ENCODE results near the gene ABCC4.
A peak's percentile ranks its signal among the peaks of the same experiment; 100 is the strongest.
"Not testable (repeated sequence)": the region's sequence is repeated elsewhere in the genome, so short reads cannot be mapped to it uniquely, and the experiment has no call there.

Gene ABCC4

DNA sequence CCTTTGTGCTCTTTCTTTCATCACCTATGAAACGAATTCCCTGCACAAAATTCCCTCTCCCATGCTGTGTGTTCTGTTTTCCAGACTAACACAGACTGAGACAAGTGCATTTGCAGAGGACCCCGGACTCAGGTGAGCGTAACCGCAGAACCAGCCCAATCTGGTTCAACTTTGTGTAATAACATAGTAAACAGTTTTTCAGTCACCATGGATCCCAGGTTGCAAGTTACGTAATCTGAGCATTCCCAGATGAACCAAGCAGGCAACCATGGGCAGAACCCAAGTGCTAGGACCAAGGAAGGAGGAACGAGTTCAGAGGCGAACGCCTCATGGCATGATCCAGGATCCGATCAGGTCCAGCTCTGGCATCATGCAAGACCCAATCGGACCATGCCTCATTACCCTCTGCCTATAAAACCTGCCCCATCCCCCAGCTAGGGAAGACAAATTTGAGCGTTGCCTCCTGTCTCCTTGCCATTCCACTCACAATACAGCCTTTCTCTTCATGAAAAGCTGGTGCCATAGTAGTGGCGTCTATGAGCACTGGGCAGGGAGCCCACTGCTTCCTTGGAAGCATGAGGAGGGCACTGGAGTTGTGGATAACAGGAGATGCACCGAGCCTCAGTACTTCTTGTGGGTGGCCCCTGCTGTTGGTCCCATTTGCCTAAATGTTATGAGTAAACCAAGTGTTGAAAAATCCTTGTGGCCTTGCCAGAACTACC lies 107.6 kb downstream of the ABCC4 start:
- no peak for DNase-seq

DNA sequence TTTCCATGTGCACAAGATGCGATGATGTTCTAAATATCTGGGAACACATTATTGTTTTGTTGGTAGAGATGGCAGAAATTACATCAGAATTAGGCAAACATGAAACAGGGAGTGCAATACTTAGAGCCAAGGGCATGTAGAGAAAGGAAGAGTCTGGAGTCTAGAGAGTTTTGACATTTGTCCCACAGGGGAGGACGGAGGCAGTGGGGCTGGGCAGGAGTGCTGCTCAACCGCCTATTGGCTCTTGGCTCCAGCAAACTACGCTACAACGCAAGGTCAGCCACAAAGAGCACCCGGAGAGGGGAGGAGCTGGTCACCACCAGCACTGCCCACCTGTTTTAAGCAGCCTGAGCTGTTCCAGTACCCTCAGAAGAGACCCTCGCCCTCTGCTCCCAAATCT lies 108.3 kb downstream of the ABCC4 start:
- DNase-seq = no peak

DNA sequence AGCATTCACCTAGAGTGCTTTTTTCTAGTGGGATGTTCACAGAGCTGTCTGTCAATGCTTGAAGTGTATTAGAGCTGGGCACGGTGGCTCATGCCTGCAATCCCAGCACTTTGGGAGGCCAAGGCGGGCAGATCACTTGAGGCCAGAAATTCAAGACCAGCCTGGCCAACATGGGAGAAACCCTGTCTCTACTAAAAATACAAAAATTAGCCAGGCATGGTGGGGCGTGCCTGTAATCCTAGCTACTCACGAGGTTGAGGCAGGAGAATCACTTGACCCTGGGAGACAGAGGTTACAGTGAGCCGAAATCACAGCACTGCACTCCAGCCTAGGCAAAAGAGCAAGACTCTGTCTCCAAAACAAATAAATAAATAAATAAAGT lies 108.7 kb downstream of the ABCC4 start:
- not testable (repeated sequence) for DNase-seq

DNA sequence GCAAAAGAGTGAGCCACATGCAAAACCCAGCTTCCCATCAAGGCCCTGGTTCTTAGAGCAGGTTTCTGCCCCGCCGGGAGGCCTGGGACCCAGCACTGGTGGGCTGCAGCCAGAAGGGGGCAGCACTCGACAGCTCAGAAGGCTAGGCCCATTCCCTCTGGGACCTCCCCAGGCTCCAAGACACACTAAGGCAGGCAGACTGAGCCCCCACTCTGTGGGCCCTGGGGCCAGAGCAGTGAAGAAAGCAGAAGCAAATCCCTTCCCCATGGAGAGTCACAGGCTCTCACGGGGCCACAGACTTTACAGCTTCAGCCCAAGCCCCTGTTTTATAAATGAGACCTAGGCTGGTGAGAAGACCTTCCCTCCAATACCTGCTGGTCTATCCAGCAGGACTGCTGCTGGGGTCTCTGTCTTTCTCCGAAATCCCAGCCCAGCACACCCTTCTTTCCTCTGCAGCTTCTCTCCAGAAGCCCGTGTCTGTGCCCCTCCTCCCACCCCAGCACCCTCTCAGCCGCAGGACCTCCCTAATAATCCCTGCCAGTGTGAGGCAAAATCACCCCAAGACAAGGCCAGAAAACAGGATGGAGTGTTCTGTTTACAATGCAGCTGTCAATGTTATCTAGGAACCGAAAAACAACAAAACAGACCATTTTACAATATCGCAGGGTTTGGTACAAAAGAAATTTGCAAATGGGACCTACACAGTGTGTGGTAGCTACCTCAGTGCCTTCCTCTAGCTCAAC lies 109.3 kb downstream of the ABCC4 start:
- peak; percentile 23 for DNase-seq

DNA sequence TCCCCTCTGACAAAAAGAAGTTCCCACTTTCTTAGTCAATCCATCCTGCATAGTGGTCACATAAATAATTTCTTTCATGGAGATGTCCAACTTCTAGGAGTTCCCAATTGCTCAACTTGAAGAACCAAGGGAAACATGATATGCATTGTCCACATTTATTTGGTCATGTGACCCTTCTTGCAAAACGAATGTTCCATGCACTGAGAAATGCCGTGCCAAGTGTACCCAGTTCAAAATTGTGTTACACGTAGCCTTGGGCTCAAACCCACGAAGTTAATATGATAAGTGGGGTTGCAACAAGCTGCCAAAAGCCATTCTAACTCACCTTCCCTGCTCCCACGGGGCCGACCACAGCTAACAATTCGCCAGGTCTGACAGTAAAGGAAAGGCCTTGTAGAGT lies 113.1 kb downstream of the ABCC4 start:
- DNase-seq = no peak

DNA sequence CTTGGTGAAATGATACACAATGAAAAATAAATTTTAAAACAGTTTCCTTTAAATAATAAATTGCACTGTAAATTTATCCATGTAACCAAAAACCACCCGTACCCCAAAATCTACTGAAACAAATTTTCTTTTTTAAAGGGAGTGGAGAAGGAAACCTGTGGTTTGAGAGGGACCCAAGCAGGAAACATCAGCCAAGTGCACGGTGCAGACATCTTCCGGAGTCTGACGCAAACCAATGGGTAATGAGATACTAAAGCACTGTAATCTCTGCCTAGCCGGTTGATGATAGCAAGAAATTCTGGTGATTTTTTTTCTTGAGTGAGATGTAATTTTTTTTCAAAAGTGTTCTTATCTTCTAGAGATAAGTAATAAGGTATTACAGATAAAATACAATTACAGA lies 115.4 kb downstream of the ABCC4 start:
- peak; percentile 69 for DNase-seq

DNA sequence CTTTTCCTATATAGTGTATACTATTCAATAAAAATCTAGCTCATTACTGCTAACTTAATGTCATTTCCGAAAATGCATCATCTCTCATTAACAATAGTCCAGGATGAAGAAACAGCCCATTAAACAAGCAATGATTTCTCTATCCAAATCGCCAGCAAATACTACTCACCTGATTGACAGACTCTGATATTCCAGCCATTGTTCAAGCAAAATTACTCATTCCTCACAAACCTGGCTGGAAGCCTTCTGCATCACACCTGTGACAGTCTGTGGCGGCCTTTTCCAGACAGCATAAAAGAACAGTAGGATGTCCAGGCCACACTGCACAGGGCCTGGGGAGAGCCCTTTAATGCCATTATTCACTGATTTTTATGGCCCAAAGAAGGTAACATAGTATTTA lies 115.9 kb downstream of the ABCC4 start:
- no peak for DNase-seq

DNA sequence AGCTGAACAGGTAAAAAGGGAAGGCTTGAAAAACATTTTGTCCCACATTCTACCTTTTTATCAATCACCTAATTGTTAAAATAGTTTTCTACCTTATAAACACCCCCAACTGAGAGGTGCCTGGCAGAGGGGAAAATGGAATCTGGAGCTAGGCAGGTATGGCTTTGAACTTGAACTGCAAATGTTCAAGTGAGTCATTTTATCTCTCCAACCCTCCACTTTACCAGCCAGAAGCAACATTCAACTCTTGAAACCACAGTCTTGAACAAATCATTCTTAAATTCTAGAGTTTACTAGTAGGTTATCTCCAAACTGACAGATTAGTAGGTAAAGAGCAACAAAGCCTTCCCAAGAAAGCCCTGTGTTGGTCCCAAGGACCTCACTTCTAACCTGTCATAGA lies 116.9 kb downstream of the ABCC4 start:
- no peak for DNase-seq

DNA sequence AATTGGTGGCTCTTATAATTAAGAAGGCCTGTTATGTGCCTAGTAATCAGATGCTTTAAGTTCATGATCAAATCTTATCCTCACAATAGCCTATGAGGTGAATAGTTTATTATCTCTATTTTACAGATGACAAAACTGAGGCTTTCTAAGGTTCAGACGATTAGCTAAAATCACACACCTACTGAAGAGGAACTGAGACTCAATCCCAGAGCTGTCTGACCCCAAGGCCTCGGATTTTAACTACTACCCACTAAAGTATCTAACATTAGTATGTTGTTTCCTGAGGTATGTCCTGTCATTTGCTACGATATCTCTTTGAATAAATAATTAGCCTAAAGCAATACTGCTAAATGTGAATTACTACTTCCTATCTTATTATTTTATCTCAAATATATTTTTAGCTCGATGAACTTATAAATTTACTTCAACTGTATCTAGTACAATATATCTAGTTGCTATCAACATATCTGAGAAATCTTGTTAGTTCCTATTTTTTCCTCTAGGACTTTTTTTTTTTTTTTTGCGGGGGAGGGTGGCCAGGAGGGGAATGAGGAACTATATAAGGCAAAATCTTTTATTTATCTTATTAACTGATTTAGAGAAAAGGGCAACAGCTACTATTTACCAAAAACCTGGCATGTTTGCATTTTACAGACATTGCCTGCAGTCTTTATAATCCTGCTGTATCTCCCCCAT lies 118.5 kb downstream of the ABCC4 start:
- no peak for DNase-seq

DNA sequence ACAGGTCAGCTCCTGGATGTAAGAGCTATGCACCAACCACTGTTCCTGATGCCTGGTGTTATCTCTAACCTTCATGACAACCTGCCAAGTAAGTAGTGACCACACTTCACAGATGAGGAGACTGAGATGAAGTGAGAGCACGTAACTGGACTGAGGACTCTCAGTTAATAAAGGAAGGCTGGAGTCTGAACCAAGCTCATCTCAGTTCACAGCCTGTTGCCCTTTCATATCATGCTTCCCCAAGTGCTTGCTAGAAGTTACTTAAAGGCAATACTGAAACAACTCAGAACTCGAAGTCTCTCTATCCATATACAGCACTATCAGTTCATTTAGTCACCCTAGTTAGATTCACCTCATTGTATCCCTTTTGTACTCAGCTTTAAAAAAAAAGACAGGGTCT lies 119.7 kb downstream of the ABCC4 start:
- DNase-seq = no peak

DNA sequence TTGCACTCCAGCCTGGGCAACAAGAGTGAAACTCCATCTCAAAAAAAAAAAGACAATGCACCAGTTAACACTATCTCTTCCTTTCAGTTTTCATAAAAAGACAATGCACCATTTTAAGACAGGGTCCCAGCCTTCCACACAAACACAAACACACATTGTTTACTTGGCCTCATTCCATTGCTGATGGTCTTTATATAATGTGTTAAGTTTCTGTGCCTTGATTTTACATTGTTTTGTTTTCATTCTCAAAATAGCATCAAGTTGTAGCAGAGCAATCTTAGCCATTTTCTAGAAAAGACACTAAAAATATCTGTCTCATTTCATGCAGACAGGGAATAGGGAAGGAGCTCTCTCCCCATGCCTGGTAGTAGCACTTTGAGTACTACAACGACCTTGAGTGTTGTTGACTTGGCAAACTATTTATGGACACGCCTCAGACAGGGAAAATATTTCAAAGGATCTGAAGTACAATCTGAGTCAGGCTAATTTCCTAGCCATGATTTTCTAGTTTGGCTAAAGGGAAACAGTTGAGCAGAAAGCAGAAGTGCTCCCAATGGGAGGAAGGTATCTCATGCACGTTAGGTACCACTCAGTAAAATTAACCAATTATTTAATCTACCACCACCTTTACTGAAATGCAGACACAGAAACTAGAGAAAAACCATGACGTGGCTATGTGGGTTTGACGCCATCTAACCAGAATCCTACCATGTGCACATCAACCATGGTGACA lies 120.6 kb downstream of the ABCC4 start:
- DNase-seq = no peak

DNA sequence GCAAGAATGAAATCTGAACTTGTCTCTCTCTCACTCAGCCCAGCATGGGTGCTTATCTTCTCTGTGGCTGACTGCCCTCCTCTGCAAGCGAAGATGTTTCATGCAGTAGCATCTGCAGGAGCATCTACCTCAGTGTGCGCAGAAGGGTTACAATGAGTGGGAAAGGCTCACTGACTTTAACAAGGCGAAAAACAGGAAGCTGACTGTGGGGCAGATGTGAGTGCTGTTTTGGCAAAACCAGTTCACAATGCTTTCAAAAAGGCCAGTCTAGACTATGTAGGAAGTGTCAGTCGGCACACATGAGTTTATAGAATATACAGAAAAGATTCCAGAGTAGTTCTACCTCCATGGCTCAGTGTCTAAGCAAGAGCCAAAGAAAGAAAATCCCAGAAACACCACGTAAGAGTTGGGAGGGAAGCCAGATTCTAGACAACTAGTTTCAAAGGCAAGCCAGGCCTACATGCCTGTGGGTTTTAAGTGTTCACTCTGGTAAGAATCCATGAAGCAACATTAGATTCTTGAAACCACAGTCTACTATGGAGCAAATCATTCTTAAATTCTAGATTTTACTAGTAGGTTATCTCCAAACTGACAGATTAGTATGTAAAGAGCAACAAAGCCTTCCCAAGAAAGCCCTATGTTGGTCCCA lies 124.5 kb downstream of the ABCC4 start:
- no peak for DNase-seq

DNA sequence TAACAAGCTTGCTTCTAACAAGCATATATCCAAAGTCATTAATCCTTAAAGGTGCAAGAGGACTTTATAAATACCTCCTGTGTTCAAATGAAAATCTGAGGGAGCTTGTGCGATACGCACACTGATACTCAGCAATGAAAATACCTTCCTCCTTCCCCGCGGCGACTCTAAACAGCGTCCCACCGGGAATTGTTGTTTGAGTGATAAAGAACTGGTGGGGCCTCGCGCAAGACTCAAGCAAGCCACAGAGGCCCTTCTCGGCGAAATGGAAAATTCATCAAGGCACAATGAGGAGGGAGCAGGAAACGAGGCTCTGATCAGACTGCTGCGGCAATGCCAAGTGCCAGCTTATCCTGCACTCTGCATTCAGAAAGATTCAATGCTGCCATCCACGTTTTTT lies 126.7 kb downstream of the ABCC4 start:
- no peak for DNase-seq

DNA sequence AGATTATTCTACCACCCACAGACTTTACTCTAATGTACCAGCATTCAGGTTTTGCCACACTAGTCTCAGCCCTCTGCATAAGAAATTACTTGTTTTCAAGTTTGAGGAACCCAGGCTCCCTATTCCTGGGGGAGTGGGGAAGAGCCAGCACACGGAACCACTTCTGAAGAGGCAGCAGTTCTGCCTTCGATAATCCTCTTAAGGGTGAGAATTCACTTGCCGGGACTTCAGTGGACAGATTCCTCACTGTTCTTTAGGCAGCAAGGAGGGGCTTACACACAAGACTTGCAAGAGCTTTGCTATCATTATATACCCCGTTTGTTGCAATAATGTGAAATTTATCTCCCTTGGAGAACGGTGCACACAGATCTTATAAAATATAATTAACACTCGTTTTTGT lies 133.1 kb downstream of the ABCC4 start:
- DNase-seq = no peak

DNA sequence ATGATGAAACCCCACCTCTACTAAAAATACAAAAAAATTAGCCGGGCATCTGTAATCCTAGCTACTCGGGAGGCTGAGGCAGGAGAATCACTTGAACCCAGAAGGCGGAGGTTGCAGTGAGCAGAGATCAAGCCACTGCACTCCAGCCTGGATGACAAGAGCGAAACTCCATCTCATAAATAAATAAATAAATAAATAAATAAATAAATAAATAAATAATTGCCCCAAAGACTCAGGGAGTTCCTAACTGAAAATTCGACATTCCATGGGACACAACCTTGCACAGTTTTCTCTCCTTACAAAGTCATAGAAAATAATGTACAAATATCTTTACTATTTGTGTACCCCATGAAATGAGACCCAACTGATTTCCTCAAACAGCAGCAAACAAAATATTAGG lies 134.2 kb downstream of the ABCC4 start:
- not testable (repeated sequence) for DNase-seq

DNA sequence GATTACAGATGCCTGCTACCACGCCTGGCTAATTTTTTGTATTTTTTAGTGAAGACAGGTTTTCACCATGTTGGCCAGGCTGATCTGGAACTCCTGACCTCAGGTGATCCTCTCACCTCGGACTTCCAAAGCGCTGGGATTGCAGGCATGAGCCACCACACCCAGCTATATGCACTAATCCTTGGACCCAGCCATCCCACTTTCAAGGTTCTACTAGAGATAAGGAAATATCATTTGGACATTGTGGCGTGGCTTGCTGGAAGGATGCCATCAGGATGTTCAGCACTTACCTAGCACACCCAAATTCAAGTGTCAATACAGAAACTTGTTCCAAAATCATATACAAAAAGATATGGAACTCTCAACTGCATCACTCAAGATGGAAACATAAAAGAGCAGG lies 136.4 kb downstream of the ABCC4 start:
- no peak for DNase-seq

DNA sequence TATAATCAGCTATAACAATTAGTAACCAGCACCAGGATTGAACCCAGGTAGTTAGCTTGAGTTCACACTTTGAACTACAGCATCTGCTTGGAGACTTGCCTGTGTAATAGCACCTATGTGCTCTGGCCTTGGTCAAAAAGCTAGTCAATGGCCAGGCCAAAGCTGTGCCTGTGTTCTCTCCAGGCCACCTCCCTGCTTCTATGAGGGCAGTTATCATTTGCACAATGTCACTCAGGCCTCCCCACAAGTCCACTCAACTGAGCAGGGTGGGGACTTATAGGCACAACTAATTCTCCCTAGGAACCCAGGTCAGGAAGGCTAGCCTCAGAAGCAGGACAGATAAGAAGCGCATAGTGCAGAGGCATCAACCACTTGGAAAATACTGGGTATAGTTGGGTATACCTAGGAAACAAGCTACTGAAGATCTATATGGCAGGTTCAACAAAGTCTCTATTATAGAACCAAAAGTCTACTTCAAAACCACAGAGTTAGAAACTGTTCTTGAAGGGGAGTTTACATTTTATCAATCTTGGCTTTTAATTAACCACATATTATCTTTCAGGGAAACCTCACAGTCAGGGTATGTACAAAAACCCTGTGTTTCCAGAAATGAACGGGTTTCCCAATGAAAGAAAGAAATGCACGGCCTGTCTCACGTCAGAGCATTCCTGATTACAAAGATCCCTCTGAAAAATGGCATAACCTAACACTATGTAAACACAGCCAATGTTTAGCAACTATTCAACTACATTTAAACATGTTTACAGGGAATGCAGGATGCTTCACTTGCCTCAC lies 140.9 kb downstream of the ABCC4 start:
- DNase-seq = no peak

DNA sequence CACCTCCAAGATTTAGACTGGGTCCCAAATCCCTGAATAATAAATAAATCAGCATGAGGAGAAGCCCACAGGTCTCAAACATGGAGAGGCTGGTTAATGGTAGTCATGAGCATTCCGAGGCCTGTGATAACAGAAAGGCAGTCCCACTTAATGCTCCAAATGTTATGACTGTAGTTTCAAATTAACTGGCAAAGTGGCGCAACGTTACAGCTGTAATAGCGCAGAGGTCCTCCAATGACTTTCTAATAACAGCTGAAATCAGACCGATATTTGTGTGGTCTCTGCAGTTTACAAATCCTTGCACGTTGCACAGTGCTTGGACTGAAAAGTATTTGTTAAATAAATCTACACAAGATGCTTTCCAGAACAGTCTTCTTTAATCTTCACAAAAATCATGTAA lies 141.8 kb downstream of the ABCC4 start:
- DNase-seq = no peak

DNA sequence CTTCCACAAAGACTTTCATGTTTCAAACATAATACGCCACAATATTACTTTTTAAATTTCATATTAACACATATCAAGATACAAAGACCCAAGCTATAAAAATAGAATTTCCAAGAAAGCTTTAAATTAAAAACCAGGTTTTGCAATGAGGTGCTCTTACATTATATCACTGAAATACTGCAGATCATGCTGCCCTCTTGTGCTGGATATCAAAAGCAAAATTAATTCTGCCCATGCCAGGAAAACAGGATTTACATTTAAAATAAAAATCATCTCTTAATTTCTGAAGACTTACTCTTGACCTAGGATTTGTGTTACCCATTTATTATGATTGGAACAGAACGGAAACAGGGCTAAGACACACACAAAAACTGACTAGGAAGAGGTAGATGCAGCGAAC lies 145.0 kb downstream of the ABCC4 start:
- DNase-seq = no peak

DNA sequence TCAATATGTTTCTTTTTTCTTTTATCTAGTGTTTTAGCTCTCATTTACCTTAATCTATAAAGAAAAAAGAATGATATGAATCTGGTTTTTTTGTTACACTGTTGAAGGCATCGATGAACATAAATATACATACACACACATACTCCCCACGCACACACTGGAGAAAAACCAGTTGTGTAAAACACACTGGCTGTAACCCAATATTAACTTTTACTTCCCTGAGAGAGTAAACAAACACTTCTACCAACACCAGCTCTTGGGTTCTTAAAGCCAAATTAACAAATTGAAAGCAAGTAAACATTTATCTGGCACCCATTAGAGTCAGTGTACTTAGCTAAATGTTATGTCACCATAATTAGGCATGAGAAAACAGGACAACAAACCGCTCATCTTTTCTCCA lies 145.7 kb downstream of the ABCC4 start:
- no peak for DNase-seq

DNA sequence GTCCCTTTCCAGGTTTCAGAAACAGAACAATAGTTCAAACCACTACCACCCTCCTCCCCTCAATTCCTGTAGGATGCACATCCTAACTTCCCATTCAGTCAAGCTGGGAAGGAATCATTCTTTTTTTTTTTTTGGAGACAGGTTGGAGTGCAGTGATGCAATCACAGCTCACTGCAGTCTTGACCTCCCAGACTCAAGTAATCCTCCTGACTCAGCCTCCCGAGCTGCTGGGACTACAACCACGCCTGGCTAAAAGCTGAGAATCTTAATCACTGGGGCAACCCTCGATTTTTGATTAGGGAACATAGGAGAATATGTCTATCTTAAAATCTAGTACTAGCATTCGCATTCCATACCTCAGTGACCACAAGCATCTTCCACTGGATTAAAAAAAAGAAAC lies 146.2 kb downstream of the ABCC4 start:
- DNase-seq = no peak

DNA sequence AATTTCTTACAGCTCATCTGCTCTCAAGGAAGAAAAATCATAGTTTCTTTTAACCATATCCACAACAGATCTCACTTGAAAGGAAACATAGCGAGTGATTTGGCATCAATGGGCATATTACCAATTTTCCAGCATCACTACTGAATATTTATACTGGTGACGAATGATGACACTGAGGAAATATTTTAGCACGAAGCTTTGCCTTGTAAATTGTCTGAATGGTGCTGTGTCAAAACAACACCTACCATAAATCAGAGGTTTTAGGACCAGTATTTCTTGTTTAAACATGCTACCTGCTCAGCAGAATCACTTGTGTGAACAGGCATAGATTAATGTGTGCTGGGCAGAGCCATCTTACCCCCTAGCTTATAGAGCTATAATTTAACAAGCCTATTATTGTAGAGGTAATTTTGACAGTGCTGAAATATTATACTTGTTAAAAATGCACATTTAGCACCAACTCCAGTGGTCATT lies 146.8 kb downstream of the ABCC4 start:
- DNase-seq = no peak
